Lung (tissue), 12 donors: ENCODE results near the gene PRXL2A. TPM values are rescaled to one million over a fixed set of nuclear protein-coding genes. Genes with fewer than 3 reads are reported as not detected.

Experiments
- ATAC-seq: fragments of 200-7000 bp; cut with Tn5 transposase; one replicate; pipeline ENCODE4 v1.9.1; 2020; ENCODE audit warnings: moderate number of reproducible peaks; ENCODE audit not compliant: insufficient read depth, low FRiP score
- DNase-seq, 3 donors: peaks; one replicate each; pipeline ENCODE4 v3.0.0-alpha.2; 2013 to 2017
- H3K27ac ChIP-seq, 2 donors: one replicate each; pipeline ENCODE4 v1.5.1; 2013; ENCODE audit warnings: mild to moderate bottlenecking in 2 of 2, moderate library complexity in 2 of 2, control low read depth in 1 of 2, inconsistent platforms in 1 of 2, low read depth in 1 of 2, low read length in 1 of 2
- H3K27me3 ChIP-seq, 3 donors: one replicate each; pipeline ENCODE4 v1.5.1; 2013; ENCODE audit warnings: low read length in 2 of 3; ENCODE audit not compliant: control insufficient read depth in 3 of 3, insufficient read depth in 3 of 3
- H3K36me3 ChIP-seq, 4 donors: one replicate each; pipeline ENCODE4 v1.5.1; 2013; ENCODE audit warnings: low read length in 4 of 4, mild to moderate bottlenecking in 1 of 4, moderate library complexity in 1 of 4; ENCODE audit not compliant: control insufficient read depth in 4 of 4, insufficient read depth in 4 of 4
- H3K4me1 ChIP-seq, 5 donors: one replicate each; pipeline ENCODE4 v1.5.1; 2013; ENCODE audit warnings: low read length in 5 of 5, mild to moderate bottlenecking in 2 of 5, moderate library complexity in 1 of 5; ENCODE audit not compliant: control insufficient read depth in 5 of 5, insufficient read depth in 5 of 5
- H3K4me3 ChIP-seq: one replicate; pipeline ENCODE4 v1.5.1; 2013; ENCODE audit warnings: mild to moderate bottlenecking, control low read depth, moderate library complexity
- H3K9ac ChIP-seq, 2 donors: one replicate each; pipeline ENCODE4 v1.5.1; 2013; ENCODE audit warnings: low read length in 2 of 2, control low read depth in 1 of 2; ENCODE audit not compliant: insufficient read depth in 1 of 2
- H3K9me3 ChIP-seq, 4 donors: one replicate each; pipeline ENCODE4 v1.5.1; 2013; ENCODE audit warnings: low read length in 3 of 4, mild to moderate bottlenecking in 1 of 4, moderate library complexity in 1 of 4; ENCODE audit not compliant: control insufficient read depth in 4 of 4, insufficient read depth in 3 of 4
- WGBS, 2 donors: extraction: QIAGEN DNeasy Blood & Tissue Kit; methylation state at CpG; one replicate each; pipeline ENCODE4 v1.1.7; 2013; 5-methylcytosine and 5-hydroxymethylcytosine counted together
- polyA plus RNA-seq, 2 donors: library from polyadenylated mRNA; stranded (reverse); fragments of 200-250 nt; gene quantifications; one replicate each; pipeline ENCODE4 v1.2.1, GENCODE V29; 2013
- total RNA-seq, 2 donors: library from RNA; depleted of rRNA in 1 of 2; stranded (reverse); fragments of >200 nt in 1 of 2; gene quantifications; one replicate each; pipeline ENCODE4 v1.2.1, GENCODE V29; 2014 to 2021
- TF ChIP-seq, protein P1 (sequence below): IDR thresholded peaks from 2 replicates; pipeline ENCODE4 v1.5.1; 2012; ENCODE audit warnings: mild to moderate bottlenecking; ENCODE audit errors: control extremely low read depth, extremely low read depth
- donor health status: control.
- donor health status: control.
- donor health status: Bipolar disorder and iron deficiency.
- donor health status: healthy.
- donor health status: DM: yes; HTN: yes; CAD: no.

PRXL2A gene
- total and polyA plus RNA-seq, 4 donors: 18.2 to 59.5 (median 37.0) TPM

- Histone ChIP-seq H3K36me3 (no peaks in the 10 kb centered on the region), H3K27ac (no peak overlapping the region), H3K4me1 (peaks cover 0 to 11% (median 9%) of the 10 kb centered on the region in 5 donors), H3K4me3 (no peak overlapping the region), H3K27me3 (no peaks in the 10 kb centered on the region), H3K9ac (no peak overlapping the region), H3K9me3 (no peaks in the 10 kb centered on the region)
- ATAC-seq: no peak
- no peak for DNase-seq
- 94 to 100% methylated on average over 1 of the region's 1 CpG for WGBS, 2 donors
- TF ChIP-seq, protein P1, sequence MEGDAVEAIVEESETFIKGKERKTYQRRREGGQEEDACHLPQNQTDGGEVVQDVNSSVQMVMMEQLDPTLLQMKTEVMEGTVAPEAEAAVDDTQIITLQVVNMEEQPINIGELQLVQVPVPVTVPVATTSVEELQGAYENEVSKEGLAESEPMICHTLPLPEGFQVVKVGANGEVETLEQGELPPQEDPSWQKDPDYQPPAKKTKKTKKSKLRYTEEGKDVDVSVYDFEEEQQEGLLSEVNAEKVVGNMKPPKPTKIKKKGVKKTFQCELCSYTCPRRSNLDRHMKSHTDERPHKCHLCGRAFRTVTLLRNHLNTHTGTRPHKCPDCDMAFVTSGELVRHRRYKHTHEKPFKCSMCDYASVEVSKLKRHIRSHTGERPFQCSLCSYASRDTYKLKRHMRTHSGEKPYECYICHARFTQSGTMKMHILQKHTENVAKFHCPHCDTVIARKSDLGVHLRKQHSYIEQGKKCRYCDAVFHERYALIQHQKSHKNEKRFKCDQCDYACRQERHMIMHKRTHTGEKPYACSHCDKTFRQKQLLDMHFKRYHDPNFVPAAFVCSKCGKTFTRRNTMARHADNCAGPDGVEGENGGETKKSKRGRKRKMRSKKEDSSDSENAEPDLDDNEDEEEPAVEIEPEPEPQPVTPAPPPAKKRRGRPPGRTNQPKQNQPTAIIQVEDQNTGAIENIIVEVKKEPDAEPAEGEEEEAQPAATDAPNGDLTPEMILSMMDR: no peak
These were observed 42.8 kb downstream of the PRXL2A start for GRCh38 chr10:80451132-80451531.

DNA sequence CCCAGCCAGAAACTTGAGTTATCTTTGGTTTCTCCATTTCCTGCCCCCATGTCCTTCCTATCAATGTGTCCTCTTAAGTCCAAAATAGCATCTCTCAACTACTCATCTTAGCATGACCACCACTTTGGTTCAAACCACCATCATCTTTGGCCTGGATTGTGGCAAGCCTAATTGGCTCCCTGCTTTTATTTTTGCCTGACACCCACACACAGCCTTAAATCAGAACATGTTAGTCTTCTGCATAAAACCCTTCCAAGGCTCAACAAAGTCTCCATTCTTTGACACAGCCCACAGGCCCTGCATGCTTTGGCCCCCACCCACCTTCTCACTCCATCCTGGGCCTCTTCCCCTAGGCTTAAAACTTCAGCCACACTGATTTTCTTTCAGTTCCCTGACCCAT is 43.7 kb downstream of the PRXL2A start:
- ATAC-seq (no peak), DNase-seq (no peak)
- peak overlapping the region in 1 of 2 donors; percentile 26 for H3K27ac ChIP-seq
- H3K27me3 ChIP-seq: no peaks in the 10 kb centered on the region
- TF ChIP-seq, protein P1: no peak
- H3K9me3 ChIP-seq: no peaks in the 10 kb centered on the region
- H3K9ac ChIP-seq: no peak overlapping the region
- no peak overlapping the region for H3K4me3 ChIP-seq
- H3K4me1 ChIP-seq: peaks cover 0 to 15% (median 12%) of the 10 kb centered on the region in 5 donors
- H3K36me3 ChIP-seq: no peaks in the 10 kb centered on the region

DNA sequence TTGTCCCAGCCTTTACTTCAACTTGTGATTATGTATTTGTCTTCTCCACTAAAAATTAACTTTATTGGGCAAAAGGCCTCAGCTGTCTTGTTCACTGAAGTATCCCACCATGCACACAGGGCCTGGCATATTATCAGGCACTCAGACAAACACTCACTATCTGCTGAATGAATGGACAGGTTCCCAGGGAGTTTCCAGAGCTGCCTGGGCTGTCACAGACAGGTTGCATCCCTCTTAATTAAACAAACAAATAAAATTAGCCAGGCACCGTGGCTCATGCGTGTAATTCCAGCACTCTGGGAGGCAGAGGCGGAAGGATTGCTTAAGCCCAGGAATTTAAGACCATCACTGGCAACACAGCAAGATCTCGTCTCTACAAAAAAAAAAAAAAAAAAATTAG is 44.3 kb downstream of the PRXL2A start:
- Histone ChIP-seq H3K36me3 (no peaks in the 10 kb centered on the region), H3K4me1 (peaks cover 0 to 15% (median 14%) of the 10 kb centered on the region in 5 donors), H3K9me3 (no peaks in the 10 kb centered on the region), H3K27me3 (no peaks in the 10 kb centered on the region), H3K27ac (peak overlapping the region in 1 of 2 donors; percentile 46), H3K9ac (no peak overlapping the region), H3K4me3 (no peak overlapping the region)
- ATAC-seq (no peak), DNase-seq (no peak)
- TF ChIP-seq, protein P1: no peak
- WGBS, 2 donors: 67 to 81% methylated on average over 4 of the region's 4 CpGs

DNA sequence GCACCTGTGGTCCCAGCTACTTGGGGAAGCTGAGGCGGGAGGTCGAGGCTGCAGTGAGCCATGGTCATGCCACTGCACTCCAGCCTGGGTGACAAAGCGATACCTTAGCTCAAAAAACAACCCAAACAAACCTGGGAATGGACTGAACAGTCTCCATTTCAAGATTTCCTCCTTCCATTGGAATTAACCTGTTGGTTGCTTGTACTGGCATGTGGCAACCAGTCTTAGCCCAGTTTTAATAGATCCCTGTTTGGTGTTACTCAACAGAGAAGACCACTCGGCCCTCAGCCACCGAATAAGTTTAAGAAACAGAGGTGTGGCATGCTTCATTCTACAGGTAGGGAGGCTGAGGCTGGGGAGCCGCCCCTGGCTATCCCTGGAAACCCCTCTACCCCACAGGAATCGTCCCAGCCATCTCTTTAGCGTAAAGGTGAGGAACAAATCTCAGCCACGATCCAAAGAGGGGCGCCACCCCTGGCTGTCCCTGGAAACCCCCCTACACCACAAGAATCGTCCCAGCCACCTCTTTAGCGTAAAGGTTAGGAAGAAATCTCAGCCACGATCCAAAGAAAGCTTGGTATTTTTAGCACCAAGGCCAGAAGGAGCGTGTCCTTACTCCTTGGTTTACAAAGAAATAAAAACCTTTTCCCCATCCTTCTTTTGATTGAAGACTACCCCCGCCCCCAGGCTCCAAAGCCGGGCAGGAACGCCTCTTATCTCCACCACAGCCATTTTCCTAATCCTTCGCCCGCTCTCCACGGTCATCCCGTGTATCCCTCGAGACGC is 44.9 kb downstream of the PRXL2A start:
- Histone ChIP-seq H3K27me3 (no peaks in the 10 kb centered on the region), H3K4me3 (peak overlapping the region; percentile 33), H3K4me1 (peaks cover 0 to 20% (median 14%) of the 10 kb centered on the region in 5 donors), H3K9me3 (no peaks in the 10 kb centered on the region), H3K9ac (peak overlapping the region; percentile 32 to 47), H3K36me3 (no peaks in the 10 kb centered on the region), H3K27ac (peak overlapping the region; percentile 76 to 93)
- TF ChIP-seq, protein P1: no peak
- DNase-seq: no peak
- no peak for ATAC-seq
- 33 to 40% methylated on average over 23 of the region's 23 CpGs for WGBS, 2 donors
